Testis (tissue), 3 donors: ENCODE results near the gene ACSBG1. TPM values are rescaled to one million over a fixed set of nuclear protein-coding genes. Genes with fewer than 3 reads are reported as not detected.
A peak's percentile ranks its signal among the peaks of the same experiment; 100 is the strongest.

Experiments used
- DNase-seq: peaks from one replicate; pipeline ENCODE4 v3.0.0-alpha.2; 2019
- H3K27ac ChIP-seq, 2 donors: fragments of 200-600 bp; sonication (generic); one replicate each; pipeline ENCODE4 v1.5.1; 2019
- H3K27me3 ChIP-seq: fragments of 200-600 bp; sonication (generic); one replicate; pipeline ENCODE4 v1.5.1; 2019
- H3K36me3 ChIP-seq: fragments of 200-600 bp; sonication (generic); one replicate; pipeline ENCODE4 v1.5.1; 2017; ENCODE audit warnings: low read depth; ENCODE audit errors: missing control alignments
- H3K4me1 ChIP-seq: fragments of 200-600 bp; sonication (generic); one replicate; pipeline ENCODE4 v1.5.1; 2019
- H3K4me3 ChIP-seq, 2 donors: fragments of 200-600 bp; sonication (generic); one replicate each; pipeline ENCODE4 v1.5.1; 2017 to 2019
- H3K9me3 ChIP-seq: fragments of 200-600 bp; sonication (generic); one replicate; pipeline ENCODE4 v1.5.1; 2017
- CTCF ChIP-seq, 3 experiments: fragments of 450-650 bp in 2 of 3; fragments of 200-600 bp in 1 of 3; sonication (generic) in 1 of 3; IDR thresholded peaks; one replicate each; pipeline ENCODE4 v1.5.1; 2016 to 2019; ENCODE audit warnings: antibody characterized with exemption in 3 of 3, mild to moderate bottlenecking in 2 of 3, moderate library complexity in 1 of 3
- POLR2A ChIP-seq: fragments of 450-650 bp; IDR thresholded peaks from one replicate; pipeline ENCODE4 v1.6.1; 2017; ENCODE audit warnings: antibody characterized with exemption, mild to moderate bottlenecking, moderate library complexity
- WGBS, 2 donors: methylation state at CpG; one replicate each; pipeline ENCODE4 v1.1.5; 2018; 5-methylcytosine and 5-hydroxymethylcytosine counted together
- intact Hi-C: fragments of 100-400 bp; cut with DNase I; formaldehyde crosslinking; loops from one replicate; pipeline ENCODE4 v1.15.1; 2023; ENCODE audit warnings: low total_unique reads
- polyA plus RNA-seq: library from polyadenylated mRNA; stranded (reverse); fragments of 350-450 nt; fragmentation: Illumina TruSeq; extraction: RNeasy Lipid Tissue Mini Kit (QIAGEN cat#74804); gene quantifications from one replicate; pipeline ENCODE4 v1.2.3, GENCODE V29; 2014; ENCODE audit warnings: low read depth, low replicate concordance; ENCODE audit not compliant: insufficient read depth
- total RNA-seq, 2 donors: library from RNA; depleted of rRNA; stranded (reverse); fragments of >200 nt; gene quantifications; one replicate each; pipeline ENCODE4 v1.2.3, GENCODE V29; 2016

Gene ACSBG1
- total and polyA plus RNA-seq, 3 donors from 2014 or later: 12.2 to 25.2 (median 14.8) TPM

GRCh38 chr15:78265752-78266224 lies 31.4 kb upstream of the ACSBG1 start:
- intact Hi-C loops: no loop called here
- Histone ChIP-seq H3K4me1 (peaks cover 11% of the 10 kb centered on the region), H3K36me3 (no peaks in the 10 kb centered on the region), H3K4me3 (peak overlapping the region in 1 of 2 donors; percentile 71), H3K9me3 (no peaks in the 10 kb centered on the region), H3K27me3 (no peaks in the 10 kb centered on the region), H3K27ac (no peak overlapping the region)
- no peak for DNase-seq
- TF ChIP-seq POLR2A (no peak), CTCF (IDR thresholded peaks at IDR 0.05) (no peak)
- WGBS, 2 donors: 53 to 73% methylated on average over 9 of the region's 9 CpGs

- peak overlapping the region; percentile 68 to 93 for H3K27ac ChIP-seq
- TF ChIP-seq CTCF (IDR thresholded peaks at IDR 0.05) (no peak), POLR2A (no peak)
- H3K27me3 ChIP-seq: no peaks in the 10 kb centered on the region
- DNase-seq: no peak
- peak overlapping the region; percentile 71 to 83 for H3K4me3 ChIP-seq
- intact Hi-C loops: no loop called here
- no peaks in the 10 kb centered on the region for H3K9me3 ChIP-seq
- H3K4me1 ChIP-seq: peaks cover 11% of the 10 kb centered on the region
- 27 to 45% methylated on average over 12 of the region's 12 CpGs for WGBS, 2 donors
- no peaks in the 10 kb centered on the region for H3K36me3 ChIP-seq
These were observed 30.7 kb upstream of the ACSBG1 start for GRCh38 chr15:78265137-78265460.

GRCh38 chr15:78264304-78265136 lies 30.2 kb upstream of the ACSBG1 start, which contains the start of gene DNAJA4:
DNAJA4 (plus strand) TSS chr15:78264562; CDS start chr15:78264764, 202 bp downstream.
- intact Hi-C loops: no loop called here
- Histone ChIP-seq H3K36me3 (no peaks in the 10 kb centered on the region), H3K9me3 (no peaks in the 10 kb centered on the region), H3K4me3 (peak within 1 kb of the TSS; percentile 71 to 83), H3K27ac (peak within 1 kb of the TSS; percentile 68 to 93), H3K27me3 (no peaks in the 10 kb centered on the region), H3K4me1 (peaks cover 11% of the 10 kb centered on the region)
- TF ChIP-seq CTCF (IDR thresholded peaks at IDR 0.05): no peak
- no peak for TF ChIP-seq POLR2A
- peak; percentile 73 for DNase-seq
- WGBS, 2 donors: 4% methylated on average over 84 of the region's 107 CpGs; no CpG with 5 or more reads in 1 of the 2 donors

- peak overlapping the region; percentile 68 to 93 for H3K27ac ChIP-seq
- WGBS, 2 donors: 27 to 71% methylated on average over 3 to 23 of the region's 23 CpGs
- DNase-seq: peak; percentile 20
- no peak for TF ChIP-seq CTCF (IDR thresholded peaks at IDR 0.05)
- TF ChIP-seq POLR2A: no peak
- no peaks in the 10 kb centered on the region for H3K9me3 ChIP-seq
- peak overlapping the region; percentile 71 to 83 for H3K4me3 ChIP-seq
- no peaks in the 10 kb centered on the region for H3K36me3 ChIP-seq
- H3K4me1 ChIP-seq: peaks cover 11% of the 10 kb centered on the region
- intact Hi-C loops: no loop called here
- no peaks in the 10 kb centered on the region for H3K27me3 ChIP-seq
These were observed 29.5 kb upstream of the ACSBG1 start for GRCh38 chr15:78263907-78264303.
